HepG2 (cell line): ENCODE data around the gene PEX10. TPM values are rescaled to one million over a fixed set of nuclear protein-coding genes. Genes with fewer than 3 reads are reported as not detected.
A peak's percentile ranks its signal among the peaks of the same experiment; 100 is the strongest.

Experiments
- ATAC-seq: fragments of 200-7000 bp; cut with Tn5 transposase; 3 replicates; pipeline ENCODE4 v1.9.1; 2020; ENCODE audit warnings: mild to moderate bottlenecking, moderate library complexity
- BruUV-seq: library from RNA; stranded (reverse); fragments of 400-500 nt; replicated peaks from 2 replicates; lab custom pipeline; 2021; lab: Mats Ljungman, UMichigan
- CTCF ChIA-PET: fragments of 300-600 bp; formaldehyde crosslinking; extraction: SDS; loops from one replicate; lab custom pipeline; 2021; ENCODE audit warnings: low total read pairs, inconsistent platforms, low intra/inter-chr PET ratio; lab: Yijun Ruan, JAX
- POLR2A ChIA-PET: fragments of 350-600 bp; sonication (Branson Sonifier 250); formaldehyde crosslinking; loops from one replicate; lab custom pipeline; 2020; ENCODE audit warnings: antibody characterized with exemption, inconsistent platforms; lab: Yijun Ruan, JAX
- DNase-seq: peaks from one replicate; pipeline ENCODE4 v3.0.0-alpha.2; 2015; ENCODE audit warnings: low spot score
- FAIRE-seq: peaks from 3 replicates; lab custom pipeline; 2011; peaks lifted over from hg19 to GRCh38; lab: Jason Lieb, UNC
- H2AFZ ChIP-seq: one replicate; pipeline ENCODE4 v1.6.1; 2011; ENCODE audit warnings: low read length, inconsistent platforms
- H3K27ac ChIP-seq: fragments of 300-600 bp; 3 replicates; pipeline ENCODE4 v1.8.0; 2011; ENCODE audit warnings: mixed run types, mild to moderate bottlenecking, mixed read lengths, low read length, inconsistent platforms; ENCODE audit not compliant: insufficient read depth; ENCODE audit errors: extremely low read length
- H3K27me3 ChIP-seq, 2 experiments: fragments of 200-600 bp in 1 of 2; 2 replicates in 1 of 2; 3 replicates in 1 of 2; pipeline versions ENCODE4 v1.6.0 to v1.8.0; 2011; ENCODE audit warnings: low read length in 2 of 2, mild to moderate bottlenecking in 2 of 2, moderate library complexity in 2 of 2, inconsistent platforms in 1 of 2; ENCODE audit not compliant: insufficient read depth in 2 of 2, control insufficient read depth in 1 of 2
- H3K36me3 ChIP-seq, 2 experiments: fragments of 200-600 bp in 1 of 2; replicated peaks in 1 of 2; 2 replicates in 1 of 2; 3 replicates in 1 of 2; pipeline versions ENCODE4 v1.5.1 to v1.8.0; 2011; ENCODE audit warnings: low read length in 2 of 2, inconsistent platforms in 1 of 2; ENCODE audit not compliant: insufficient read depth in 2 of 2, control insufficient read depth in 1 of 2
- H3K4me1 ChIP-seq: 2 replicates; pipeline ENCODE4 v1.5.1; 2012; ENCODE audit warnings: low read length, inconsistent platforms; ENCODE audit not compliant: insufficient read depth
- H3K4me2 ChIP-seq: 2 replicates; pipeline ENCODE4 v1.6.0; 2011; ENCODE audit warnings: low read depth, low read length, inconsistent platforms
- H3K4me3 ChIP-seq, 3 experiments: fragments of 200-600 bp in 1 of 3; sonication (generic), shearing (Covaris generic) in 1 of 3; replicated peaks in 1 of 3; 2 replicates each; pipeline ENCODE4 v1.5.1; 2011 to 2016; ENCODE audit warnings: low read length in 3 of 3, inconsistent platforms in 2 of 3, low read depth in 2 of 3, mild to moderate bottlenecking in 2 of 3, control low read depth in 1 of 3, mixed read lengths in 1 of 3; ENCODE audit not compliant: insufficient read depth in 1 of 3
- H3K79me2 ChIP-seq: one replicate; pipeline ENCODE4 v1.6.1; 2011; ENCODE audit warnings: low read length, inconsistent platforms; ENCODE audit not compliant: insufficient read depth
- H3K9ac ChIP-seq: 2 replicates; pipeline ENCODE4 v1.6.0; 2011; ENCODE audit warnings: mild to moderate bottlenecking, low read depth, low read length, inconsistent platforms; ENCODE audit not compliant: insufficient read depth
- H3K9me3 ChIP-seq: 2 replicates; pipeline ENCODE4 v1.5.1; 2012; ENCODE audit warnings: mild to moderate bottlenecking, low read length
- H4K20me1 ChIP-seq: 2 replicates; pipeline ENCODE4 v1.6.0; 2011; ENCODE audit warnings: inconsistent platforms, mild to moderate bottlenecking, low read length, moderate library complexity; ENCODE audit not compliant: insufficient read depth
- ARHGAP35 ChIP-seq: sonication (generic); formaldehyde crosslinking; IDR thresholded peaks from 2 replicates; pipeline ENCODE4 v1.9.0; 2022; ENCODE audit warnings: mild to moderate bottlenecking, inconsistent platforms, moderate library complexity, missing genetic modification reagents, borderline replicate concordance
- CTCF ChIP-seq: sonication (generic); formaldehyde crosslinking; IDR thresholded peaks from 2 replicates; pipeline ENCODE4 v1.5.0; 2020; ENCODE audit warnings: mild to moderate bottlenecking, missing genetic modification reagents, moderate library complexity
- NKX3-1 ChIP-seq: sonication (generic); formaldehyde crosslinking; IDR thresholded peaks from 2 replicates; pipeline ENCODE4 v1.5.0; 2020; ENCODE audit warnings: missing genetic modification reagents
- REPIN1 ChIP-seq: sonication (generic); formaldehyde crosslinking; IDR thresholded peaks from 2 replicates; pipeline ENCODE4 v1.8.0; 2022; ENCODE audit warnings: missing genetic modification reagents, low read depth, mild to moderate bottlenecking, borderline replicate concordance
- ZBTB7B ChIP-seq: sonication (generic); formaldehyde crosslinking; IDR thresholded peaks from 2 replicates; pipeline ENCODE4 v1.4.0; 2020; ENCODE audit warnings: missing genetic modification reagents
- ZNF770 ChIP-seq: sonication (generic); formaldehyde crosslinking; IDR thresholded peaks from 2 replicates; pipeline ENCODE4 v1.5.0; 2020; ENCODE audit warnings: mild to moderate bottlenecking, missing genetic modification reagents
- WGBS: methylation state at CpG from one replicate; pipeline ENCODE4 v1.1.6; 2017; ENCODE audit warnings: low lambda C conversion rate; 5-methylcytosine and 5-hydroxymethylcytosine counted together
- in situ Hi-C: cut with HindIII; loops from 2 replicates; pipeline ENCODE4 v1.10.0; 2017; ENCODE audit warnings: low pct_unique_long_range_greater_than_20kb; ENCODE audit not compliant: extremely low pct_ligation_motif_present
- intact Hi-C: fragments of 100-400 bp; cut with micrococcal nuclease; formaldehyde crosslinking; loops from one replicate; pipeline ENCODE4 v1.10.0; 2022; ENCODE audit not compliant: unreplicated experiment
- polyA plus RNA-seq, 8 experiments: library from polyadenylated mRNA; depleted of rRNA in 3 of 8; stranded (reverse) in 7 of 8; unstranded in 1 of 8; fragments of >200 nt; fragmentation: Illumina TruSeq in 4 of 8; extraction: Trizol in 4 of 8; gene quantifications; 2 replicates each; pipeline versions ENCODE4 v1.2.1 to v1.2.3, GENCODE V29; 2011 to 2016; ENCODE audit warnings: low read depth in 4 of 8, missing spikeins in 1 of 8, mixed read lengths in 1 of 8; ENCODE audit not compliant: insufficient read depth in 1 of 8
- total RNA-seq, 5 experiments: library from RNA; depleted of rRNA; stranded (reverse); fragments of >200 nt; fragmentation: Illumina TruSeq; extraction: Trizol; gene quantifications; 2 replicates each; pipeline ENCODE4 v1.2.3, GENCODE V29; 2016; ENCODE audit warnings: low read depth in 1 of 5

Gene PEX10
- total and polyA plus RNA-seq, 2 of the 13 experiments (the other 11 are each of a cell fraction or from before 2014, with no cell fraction given): 16.1 to 39.6 TPM

GRCh38 chr1:2373551-2374251, 38.7 kb downstream of the PEX10 start:
- no peak overlapping the region for H3K4me3 ChIP-seq
- H3K9ac ChIP-seq: no peak overlapping the region
- 85% methylated on average over 6 of the region's 20 CpGs for WGBS
- in situ Hi-C loops: no loop called here
- no peak for FAIRE-seq
- no peaks in the 10 kb centered on the region for H3K36me3 ChIP-seq
- peaks cover 5% of the 10 kb centered on the region; the same call in 1 of the 2 replicates for H3K4me1 ChIP-seq
- TF ChIP-seq ZNF770 (CRISPR knock-in tag): peak; percentile 44; the same call in 1 of the 2 replicates
- TF ChIP-seq NKX3-1: no peak
- no peak for TF ChIP-seq ARHGAP35 (CRISPR knock-in tag)
- TF ChIP-seq REPIN1 (CRISPR knock-in tag): no peak
- peak; percentile 21; the same call in 1 of the 2 replicates for TF ChIP-seq CTCF (CRISPR knock-in tag)
- TF ChIP-seq ZBTB7B (CRISPR knock-in tag): no peak
- no peak overlapping the region for H3K27ac ChIP-seq
- H3K79me2 ChIP-seq: no peaks in the 10 kb centered on the region
- ChIA-PET POLR2A (no interaction called here), CTCF (no interaction called here)
- H3K4me2 ChIP-seq: no peak overlapping the region
- no peak for DNase-seq
- intact Hi-C loops: no loop called here
- no peak overlapping the region for H2AFZ ChIP-seq
- peak; percentile 33 for ATAC-seq
- H3K9me3 ChIP-seq: no peaks in the 10 kb centered on the region
- H4K20me1 ChIP-seq: no peaks in the 10 kb centered on the region
- H3K27me3 ChIP-seq: no peaks in the 10 kb centered on the region
- no TSS peak for BruUV-seq
